Neural cell (in vitro differentiated cells): ENCODE measurements around the gene NUP50. TPM values are rescaled to one million over a fixed set of nuclear protein-coding genes. Genes with fewer than 3 reads are reported as not detected.

ENCODE experiments used
- H2AFZ ChIP-seq: fragments of 200-600, 300-800 bp; sonication (generic), shearing (Covaris generic); 2 replicates; pipeline ENCODE4 v1.6.0; 2014; ENCODE audit warnings: low read depth, mild to moderate bottlenecking, antibody characterized with exemption, low read length, moderate library complexity
- H3F3A ChIP-seq: fragments of 200-600 bp; shearing (Covaris generic); 2 replicates; pipeline ENCODE4 v1.6.1; 2016; ENCODE audit warnings: mild to moderate bottlenecking, moderate library complexity, mixed read lengths, antibody characterized with exemption, low read length; ENCODE audit not compliant: insufficient read depth, poor library complexity, severe bottlenecking
- H3K27ac ChIP-seq: fragments of 200-600, 300-800 bp; sonication (generic), shearing (Covaris generic); 2 replicates; pipeline ENCODE4 v1.5.1; 2014; ENCODE audit warnings: mild to moderate bottlenecking, low read length, moderate library complexity
- H3K27me3 ChIP-seq: fragments of 300-800, 200-600 bp; sonication (generic), shearing (Covaris generic); 2 replicates; pipeline ENCODE4 v1.6.0; 2014; ENCODE audit warnings: mild to moderate bottlenecking, low read depth, low read length, moderate library complexity; ENCODE audit not compliant: insufficient read depth
- H3K36me3 ChIP-seq: fragments of 300-800, 200-600 bp; sonication (generic), shearing (Covaris generic); 2 replicates; pipeline ENCODE4 v1.5.1; 2014; ENCODE audit warnings: mild to moderate bottlenecking, antibody characterized with exemption, low read length, moderate library complexity; ENCODE audit not compliant: insufficient read depth
- H3K4me2 ChIP-seq: fragments of 300-800, 200-600 bp; sonication (generic), shearing (Covaris generic); 2 replicates; pipeline ENCODE4 v1.6.0; 2014; ENCODE audit warnings: mild to moderate bottlenecking, low read length
- H3K4me3 ChIP-seq: fragments of 300-800, 200-600 bp; sonication (generic), shearing (Covaris generic); 2 replicates; pipeline ENCODE4 v1.5.1; 2014; ENCODE audit warnings: mild to moderate bottlenecking, low read length, moderate library complexity
- H3K79me2 ChIP-seq: fragments of 200-600 bp; shearing (Covaris generic); replicated peaks from 2 replicates; pipeline ENCODE4 v1.6.0; 2014; ENCODE audit warnings: mild to moderate bottlenecking, low read length, moderate library complexity; ENCODE audit not compliant: insufficient read depth
- H3K9ac ChIP-seq: fragments of 300-800, 200-600 bp; sonication (generic), shearing (Covaris generic); 2 replicates; pipeline ENCODE4 v1.6.1; 2016; ENCODE audit warnings: mild to moderate bottlenecking, low read length, mixed read lengths
- H3K9me2 ChIP-seq: fragments of 200-600 bp; shearing (Covaris generic); 2 replicates; pipeline ENCODE4 v1.6.1; 2016; ENCODE audit warnings: mild to moderate bottlenecking, low read length, mixed read lengths; ENCODE audit not compliant: insufficient read depth
- H3K9me3 ChIP-seq: fragments of 200-600, 300-800 bp; sonication (generic), shearing (Covaris generic); 2 replicates; pipeline ENCODE4 v1.6.1; 2016; ENCODE audit warnings: mild to moderate bottlenecking, mixed run types, low read length, moderate library complexity, mixed read lengths
- H4K20me1 ChIP-seq: fragments of 200-600 bp; shearing (Covaris generic); 2 replicates; pipeline ENCODE4 v1.6.1; 2016; ENCODE audit warnings: mild to moderate bottlenecking, mixed run types; ENCODE audit not compliant: insufficient read depth
- CTCF ChIP-seq: fragments of 450-650 bp; IDR thresholded peaks from 2 replicates; pipeline ENCODE4 v1.5.1; 2014; ENCODE audit warnings: antibody characterized with exemption, mild to moderate bottlenecking, moderate library complexity; ENCODE audit not compliant: poor library complexity, severe bottlenecking
- EP300 ChIP-seq: fragments of 450-650 bp; conservative IDR thresholded peaks from 2 replicates; pipeline ENCODE4 v1.6.1; 2014; ENCODE audit warnings: antibody characterized with exemption, mild to moderate bottlenecking, moderate library complexity; ENCODE audit not compliant: poor library complexity, severe bottlenecking
- EZH2 ChIP-seq: fragments of 200-600, 300-800 bp; shearing (Covaris generic), sonication (generic); IDR thresholded peaks from 2 replicates; pipeline ENCODE4 v1.6.1; 2014; ENCODE audit warnings: antibody characterized with exemption, low read length, borderline replicate concordance, mild to moderate bottlenecking; ENCODE audit not compliant: insufficient read depth, poor library complexity, severe bottlenecking
- MXI1 ChIP-seq: fragments of 450-650 bp; conservative IDR thresholded peaks from 2 replicates; pipeline ENCODE4 v1.6.1; 2014; ENCODE audit warnings: antibody characterized with exemption, mild to moderate bottlenecking; ENCODE audit not compliant: poor library complexity, severe bottlenecking
- POLR2AphosphoS5 ChIP-seq: IDR thresholded peaks from 2 replicates; pipeline ENCODE4 v1.6.1; 2012
- RAD21 ChIP-seq: fragments of 450-650 bp; conservative IDR thresholded peaks from 2 replicates; pipeline ENCODE4 v1.6.1; 2014; ENCODE audit warnings: antibody characterized with exemption, mild to moderate bottlenecking, moderate library complexity
- SMC3 ChIP-seq: fragments of 450-650 bp; conservative IDR thresholded peaks from 2 replicates; pipeline ENCODE4 v1.6.1; 2014; ENCODE audit warnings: antibody characterized with exemption, mild to moderate bottlenecking, moderate library complexity; ENCODE audit not compliant: poor library complexity
- TAF1 ChIP-seq: IDR thresholded peaks from 2 replicates; pipeline ENCODE4 v1.6.1; 2012; ENCODE audit warnings: low read depth
- polyA plus RNA-seq: library from polyadenylated mRNA; depleted of rRNA; stranded (reverse); fragments of >200 nt; gene quantifications from 2 replicates; pipeline ENCODE4 v1.2.3, GENCODE V29; 2014
- TF ChIP-seq, protein P1 (sequence below): IDR thresholded peaks from 2 replicates; pipeline ENCODE4 v1.6.1; 2012; ENCODE audit warnings: borderline replicate concordance

NUP50 gene
- polyA plus RNA-seq, 1 donor from 2014 or later = 38.7 TPM

DNA sequence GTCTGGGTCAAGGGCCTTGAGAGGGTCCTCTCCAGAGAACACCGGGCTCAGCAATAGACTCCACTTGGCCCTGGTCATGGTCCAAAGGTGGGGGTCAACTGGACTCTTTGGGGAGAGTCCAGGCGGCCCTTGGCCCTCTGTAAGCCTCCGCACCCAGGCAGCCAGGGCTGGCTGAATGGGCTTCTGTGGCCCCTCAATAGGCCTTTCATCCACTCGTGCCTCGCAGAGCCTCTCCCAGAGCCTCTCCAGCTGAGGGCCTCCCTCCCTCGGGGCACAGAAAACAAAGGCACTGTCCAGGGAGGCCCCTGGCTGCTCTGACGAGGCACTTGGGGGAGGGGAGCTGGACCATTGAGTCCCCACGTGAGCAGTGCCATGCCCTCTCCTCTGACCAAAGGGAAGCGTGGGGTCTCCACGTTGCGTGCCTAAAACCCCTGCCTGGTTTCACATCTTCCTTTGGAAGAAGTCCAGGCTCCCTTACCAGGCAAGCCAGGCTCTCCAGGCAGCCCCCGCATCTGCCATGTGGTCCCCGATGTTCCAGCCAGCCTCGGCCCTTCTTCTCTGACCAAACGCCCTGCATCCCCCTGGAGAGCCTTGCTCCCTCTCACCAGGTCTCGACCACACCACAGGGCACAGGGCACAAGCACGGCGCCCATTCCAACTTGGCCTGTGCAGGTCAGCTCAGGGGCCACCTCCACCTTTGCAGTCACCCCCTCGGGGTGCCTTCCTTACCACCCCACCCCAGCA, 61.4 kb downstream of the NUP50 start:
- Histone ChIP-seq H3K27me3 (no peaks in the 10 kb centered on the region), H2AFZ (no peak overlapping the region), H4K20me1 (peaks cover 13% of the 10 kb centered on the region), H3K36me3 (no peaks in the 10 kb centered on the region), H3K79me2 (peaks cover 31% of the 10 kb centered on the region), H3K4me3 (no peak overlapping the region), H3K9ac (no peak overlapping the region), H3K27ac (no peak overlapping the region), H3K4me2 (no peak overlapping the region), H3K9me3 (no peaks in the 10 kb centered on the region), H3K9me2 (peaks cover 3% of the 10 kb centered on the region), H3F3A (no peaks in the 10 kb centered on the region)
- no peak for TF ChIP-seq RAD21
- no peak for TF ChIP-seq MXI1
- TF ChIP-seq, protein P1, sequence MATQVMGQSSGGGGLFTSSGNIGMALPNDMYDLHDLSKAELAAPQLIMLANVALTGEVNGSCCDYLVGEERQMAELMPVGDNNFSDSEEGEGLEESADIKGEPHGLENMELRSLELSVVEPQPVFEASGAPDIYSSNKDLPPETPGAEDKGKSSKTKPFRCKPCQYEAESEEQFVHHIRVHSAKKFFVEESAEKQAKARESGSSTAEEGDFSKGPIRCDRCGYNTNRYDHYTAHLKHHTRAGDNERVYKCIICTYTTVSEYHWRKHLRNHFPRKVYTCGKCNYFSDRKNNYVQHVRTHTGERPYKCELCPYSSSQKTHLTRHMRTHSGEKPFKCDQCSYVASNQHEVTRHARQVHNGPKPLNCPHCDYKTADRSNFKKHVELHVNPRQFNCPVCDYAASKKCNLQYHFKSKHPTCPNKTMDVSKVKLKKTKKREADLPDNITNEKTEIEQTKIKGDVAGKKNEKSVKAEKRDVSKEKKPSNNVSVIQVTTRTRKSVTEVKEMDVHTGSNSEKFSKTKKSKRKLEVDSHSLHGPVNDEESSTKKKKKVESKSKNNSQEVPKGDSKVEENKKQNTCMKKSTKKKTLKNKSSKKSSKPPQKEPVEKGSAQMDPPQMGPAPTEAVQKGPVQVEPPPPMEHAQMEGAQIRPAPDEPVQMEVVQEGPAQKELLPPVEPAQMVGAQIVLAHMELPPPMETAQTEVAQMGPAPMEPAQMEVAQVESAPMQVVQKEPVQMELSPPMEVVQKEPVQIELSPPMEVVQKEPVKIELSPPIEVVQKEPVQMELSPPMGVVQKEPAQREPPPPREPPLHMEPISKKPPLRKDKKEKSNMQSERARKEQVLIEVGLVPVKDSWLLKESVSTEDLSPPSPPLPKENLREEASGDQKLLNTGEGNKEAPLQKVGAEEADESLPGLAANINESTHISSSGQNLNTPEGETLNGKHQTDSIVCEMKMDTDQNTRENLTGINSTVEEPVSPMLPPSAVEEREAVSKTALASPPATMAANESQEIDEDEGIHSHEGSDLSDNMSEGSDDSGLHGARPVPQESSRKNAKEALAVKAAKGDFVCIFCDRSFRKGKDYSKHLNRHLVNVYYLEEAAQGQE = no peak
- TF ChIP-seq CTCF = no peak
- no peak for TF ChIP-seq EP300
- TF ChIP-seq POLR2AphosphoS5 = no peak
- TF ChIP-seq EZH2 = no peak
- TF ChIP-seq TAF1 = no peak
- no peak for TF ChIP-seq SMC3

DNA sequence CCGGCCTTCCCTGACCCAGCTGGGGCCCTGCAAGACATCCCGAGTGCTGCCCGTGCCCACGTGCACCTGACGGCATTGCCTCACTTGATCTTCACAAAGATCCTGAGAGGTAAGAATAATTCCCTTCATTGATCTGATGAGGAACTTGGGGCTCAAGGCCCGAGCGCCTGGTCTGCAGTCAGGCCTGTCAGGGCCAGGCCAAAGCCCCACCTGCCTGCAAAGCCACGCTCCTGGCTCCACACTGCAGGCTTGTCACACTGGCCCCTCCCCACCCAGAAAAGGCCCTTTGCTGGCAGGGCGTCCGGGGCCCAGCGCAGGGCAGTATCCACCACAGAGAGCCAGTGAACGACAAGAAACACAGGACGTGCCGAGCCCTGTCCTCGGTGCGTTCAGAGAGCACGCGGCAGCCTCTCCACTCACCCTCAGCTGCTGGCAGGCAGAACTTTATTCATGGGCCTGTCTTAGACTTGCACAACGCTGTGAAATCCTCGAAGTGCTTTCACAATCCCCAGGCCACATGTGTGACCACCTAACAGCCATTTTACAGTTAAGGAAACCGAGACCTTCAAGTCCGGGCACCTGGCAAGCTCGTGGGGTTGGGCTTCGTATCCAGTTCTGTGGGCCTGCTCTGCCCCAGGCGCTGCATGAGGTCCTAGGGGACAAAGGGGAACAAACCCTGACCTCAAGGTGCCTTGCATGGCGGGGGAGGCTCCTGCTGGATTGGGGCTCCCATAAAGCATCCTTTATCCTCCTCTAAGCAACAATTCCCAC, 62.2 kb downstream of the NUP50 start:
- no peaks in the 10 kb centered on the region for H3K27me3 ChIP-seq
- no peaks in the 10 kb centered on the region for H3F3A ChIP-seq
- H3K4me3 ChIP-seq = no peak overlapping the region
- peaks cover 13% of the 10 kb centered on the region for H4K20me1 ChIP-seq
- no peak overlapping the region for H2AFZ ChIP-seq
- peaks cover 26% of the 10 kb centered on the region for H3K79me2 ChIP-seq
- no peak overlapping the region for H3K27ac ChIP-seq
- no peak overlapping the region for H3K9ac ChIP-seq
- no peaks in the 10 kb centered on the region for H3K9me3 ChIP-seq
- H3K36me3 ChIP-seq = no peaks in the 10 kb centered on the region
- no peak overlapping the region for H3K4me2 ChIP-seq
- H3K9me2 ChIP-seq = peaks cover 3% of the 10 kb centered on the region
- TF ChIP-seq TAF1 = no peak
- TF ChIP-seq MXI1 = no peak
- TF ChIP-seq RAD21 = no peak
- TF ChIP-seq, protein P1 = no peak
- TF ChIP-seq SMC3 = no peak
- TF ChIP-seq CTCF = no peak
- TF ChIP-seq POLR2AphosphoS5 = no peak
- no peak for TF ChIP-seq EZH2
- TF ChIP-seq EP300 = no peak
